ENCODE measurements around the gene ALDH3B2. TPM values are rescaled to one million over a fixed set of nuclear protein-coding genes. Genes with fewer than 3 reads are reported as not detected.
"Not testable (repeated sequence)": the region's sequence is repeated elsewhere in the genome, so short reads cannot be mapped to it uniquely, and the experiment has no call there.

ALDH3B2 gene
- total and polyA plus RNA-seq, 2 of the 8 experiments (the other 6 are each of a cell fraction or from before 2014, with no cell fraction given), result not detected

- H2BK120ac ChIP-seq (replicated peaks; ENCODE audit: low read depth, low read length); H3K23ac ChIP-seq (ENCODE audit: insufficient read length); H3K27me3 ChIP-seq (replicated peaks in 1 of 4; ENCODE audit: control insufficient read depth in 3 of 4, extremely low read depth in 1 of 4, insufficient read depth in 3 of 4, low read length in 3 of 4); H3K18ac ChIP-seq (ENCODE audit: extremely low read depth, low read length); DNase-seq (ENCODE audit: low read depth in 1 of 2, low spot score in 2 of 2); H2BK20ac ChIP-seq (ENCODE audit: low read length); FAIRE-seq; H3K9ac ChIP-seq (replicated peaks in 1 of 4; ENCODE audit: extremely low read depth in 1 of 4, low read depth in 3 of 4, low read length in 3 of 4); H2BK12ac ChIP-seq (ENCODE audit: low read depth, low read length); H2BK15ac ChIP-seq (ENCODE audit: low read length); H3K79me2 ChIP-seq (ENCODE audit: control insufficient read depth in 1 of 2, insufficient read depth in 2 of 2, low read length in 2 of 2); H2AFZ ChIP-seq (ENCODE audit: low read length); H3K9me3 ChIP-seq (ENCODE audit: insufficient read depth in 2 of 2, low read depth in 1 of 2, low read length in 1 of 2); H3K23me2 ChIP-seq (ENCODE audit: low read depth, low read length); H4K91ac ChIP-seq (replicated peaks; ENCODE audit: insufficient read length, low read length); H4K5ac ChIP-seq (ENCODE audit: insufficient read length, low read depth, low read length); H3K4ac ChIP-seq (replicated peaks; ENCODE audit: insufficient read length, low read depth, low read length); H3K14ac ChIP-seq (ENCODE audit: insufficient read length); H2BK5ac ChIP-seq (ENCODE audit: low read depth, low read length); H2AK5ac ChIP-seq (ENCODE audit: low read depth, low read length); H4K20me1 ChIP-seq (replicated peaks in 1 of 2; ENCODE audit: control insufficient read depth in 1 of 2, insufficient read depth in 2 of 2, low read length in 2 of 2); H3K79me1 ChIP-seq (ENCODE audit: low read depth, low read length); H4K8ac ChIP-seq (ENCODE audit: extremely low read depth, insufficient read depth, low read length); H3K4me1 ChIP-seq (replicated peaks in 1 of 4; ENCODE audit: control insufficient read depth in 3 of 4, insufficient read depth in 4 of 4, low read length in 3 of 4); H3K56ac ChIP-seq (replicated peaks; ENCODE audit: insufficient read length, low read depth, low read length); H3K27ac ChIP-seq (ENCODE audit: low read depth, low read length); H3K36me3 ChIP-seq (ENCODE audit: control insufficient read depth in 2 of 4, insufficient read depth in 4 of 4, low read length in 3 of 4): not testable (repeated sequence)
- 0% methylated on average over 3 of the region's 3 CpGs; no CpG with 5 or more reads in 1 of the 2 experiments for WGBS, 2 experiments (ENCODE audit: extremely low coverage in 1 of 2, insufficient coverage in 1 of 2, insufficient read length in 1 of 2, insufficient replicate concordance in 2 of 2, low coverage in 1 of 2, low lambda C conversion rate in 2 of 2, missing lambda C conversion rate in 1 of 2)
- TF ChIP-seq POLR2AphosphoS5 (IDR thresholded peaks at IDR 0.05; ENCODE audit: low read depth, low read length), result 0 out of 2 replicates have a peak, but pooled peaks have one; percentile 40
- TF ChIP-seq POLR2A (IDR thresholded peaks at IDR 0.05; ENCODE audit: control extremely low read depth in 1 of 2, low read depth in 2 of 2, low read length in 2 of 2), result peak; percentile 49 to 50
- Histone ChIP-seq H3K4me2 (ENCODE audit: insufficient read depth in 1 of 2, low read depth in 2 of 2, low read length in 2 of 2) (peak overlapping the region; percentile 46 to 77; a peak in 3 of 4 replicates), H3K4me3 (ENCODE audit: extremely low read depth in 1 of 4, insufficient read depth in 2 of 4, low read depth in 3 of 4, low read length in 4 of 4) (peak overlapping the region; percentile 71 to 88 (median 80); a peak in 7 of 8 replicates)
- POLR2A ChIA-PET (ENCODE audit: partially characterized antibody), result interaction anchor here (0.8 to 10.7 kb wide), 3 partner anchors 8 to 13 kb away, joined by 3 to 194 read pairs (median 4); partner anchors contain the start of gene NUDT8
- CTCF ChIA-PET (ENCODE audit: partially characterized antibody), result interaction anchor here (0.6 kb wide), 1 partner anchor 38 kb away, joined by 3 read pairs; no protein-coding TSS in a partner anchor
Observed at GRCh38 chr11:67621928-67622327, 52.5 kb downstream of the ALDH3B2 start.

Data from H1 (cell line).